GM12874 (cell line): ENCODE measurements around the gene GHITM.

Source experiments
- CTCF ChIP-seq: IDR thresholded peaks from 2 replicates; pipeline ENCODE4 v1.5.1; 2011; ENCODE audit warnings: low read depth, mild to moderate bottlenecking, control low read depth, low read length, moderate library complexity; ENCODE audit not compliant: insufficient read depth

Gene GHITM

GRCh38 chr10:84114088-84114667 lies 25.1 kb upstream of the GHITM start:
- no peak for TF ChIP-seq CTCF

- TF ChIP-seq CTCF: no peak
These were observed 21.5 kb upstream of the GHITM start for GRCh38 chr10:84117686-84118394.

- TF ChIP-seq CTCF: no peak
These were observed 20.8 kb upstream of the GHITM start for GRCh38 chr10:84118395-84119006.

- TF ChIP-seq CTCF: no peak
These were observed 15.9 kb upstream of the GHITM start for GRCh38 chr10:84123362-84123761.

GRCh38 chr10:84126785-84127167 lies 12.5 kb upstream of the GHITM start:
- TF ChIP-seq CTCF: no peak

GRCh38 chr10:84135836-84136235 lies 3.5 kb upstream of the GHITM start:
- TF ChIP-seq CTCF: no peak

- TF ChIP-seq CTCF: no peak
These were observed 1.5 kb upstream of the GHITM start for GRCh38 chr10:84137811-84138210.
